Mesothelial cell of epicardium (in vitro differentiated cells): ENCODE measurements around the gene MEGF10. TPM values are rescaled to one million over a fixed set of nuclear protein-coding genes. Genes with fewer than 3 reads are reported as not detected.

Experiments used
- DNase-seq, 2 experiments: peaks; one replicate each; pipeline ENCODE4 v3.0.0; 2021; ENCODE audit warnings: low spot score in 2 of 2; ENCODE audit not compliant: unreplicated experiment in 2 of 2
- H3K27ac Mint-ChIP-seq: 2 replicates; pipeline ENCODE4 v1.8.0; 2021; ENCODE audit warnings: mixed read lengths
- H3K27me3 Mint-ChIP-seq: 2 replicates; pipeline ENCODE4 v1.8.0; 2021; ENCODE audit warnings: low read depth, mixed read lengths
- H3K36me3 Mint-ChIP-seq: 2 replicates; pipeline ENCODE4 v1.8.0; 2021; ENCODE audit warnings: mixed read lengths
- H3K4me1 Mint-ChIP-seq: 2 replicates; pipeline ENCODE4 v1.8.0; 2021; ENCODE audit warnings: mixed read lengths
- H3K4me3 Mint-ChIP-seq: 2 replicates; pipeline ENCODE4 v1.8.0; 2021; ENCODE audit warnings: mild to moderate bottlenecking, moderate library complexity, mixed read lengths
- H3K9me3 Mint-ChIP-seq: 2 replicates; pipeline ENCODE4 v1.8.0; 2021; ENCODE audit warnings: mixed read lengths
- total RNA-seq: library from RNA; stranded (reverse); gene quantifications from 3 replicates; pipeline ENCODE4 v1.2.1, GENCODE V29; 2021
- TF ChIP-seq, protein P1 (sequence below): fragments of 200-600 bp; sonication (generic); IDR thresholded peaks from one replicate; pipeline ENCODE4 v1.5.0; 2021; ENCODE audit warnings: antibody characterized with exemption; ENCODE audit not compliant: unreplicated experiment

The MEGF10 gene
- total RNA-seq, 1 donor from 2014 or later: 3.0 TPM

- Mint-ChIP-seq H3K27ac (no peak overlapping the region), H3K27me3 (peaks cover 53% of the 10 kb centered on the region), H3K9me3 (no peaks in the 10 kb centered on the region), H3K4me3 (no peak overlapping the region), H3K4me1 (no peaks in the 10 kb centered on the region), H3K36me3 (no peaks in the 10 kb centered on the region)
- TF ChIP-seq, protein P1, sequence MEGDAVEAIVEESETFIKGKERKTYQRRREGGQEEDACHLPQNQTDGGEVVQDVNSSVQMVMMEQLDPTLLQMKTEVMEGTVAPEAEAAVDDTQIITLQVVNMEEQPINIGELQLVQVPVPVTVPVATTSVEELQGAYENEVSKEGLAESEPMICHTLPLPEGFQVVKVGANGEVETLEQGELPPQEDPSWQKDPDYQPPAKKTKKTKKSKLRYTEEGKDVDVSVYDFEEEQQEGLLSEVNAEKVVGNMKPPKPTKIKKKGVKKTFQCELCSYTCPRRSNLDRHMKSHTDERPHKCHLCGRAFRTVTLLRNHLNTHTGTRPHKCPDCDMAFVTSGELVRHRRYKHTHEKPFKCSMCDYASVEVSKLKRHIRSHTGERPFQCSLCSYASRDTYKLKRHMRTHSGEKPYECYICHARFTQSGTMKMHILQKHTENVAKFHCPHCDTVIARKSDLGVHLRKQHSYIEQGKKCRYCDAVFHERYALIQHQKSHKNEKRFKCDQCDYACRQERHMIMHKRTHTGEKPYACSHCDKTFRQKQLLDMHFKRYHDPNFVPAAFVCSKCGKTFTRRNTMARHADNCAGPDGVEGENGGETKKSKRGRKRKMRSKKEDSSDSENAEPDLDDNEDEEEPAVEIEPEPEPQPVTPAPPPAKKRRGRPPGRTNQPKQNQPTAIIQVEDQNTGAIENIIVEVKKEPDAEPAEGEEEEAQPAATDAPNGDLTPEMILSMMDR: no peak
- DNase-seq: no peak
Measured at GRCh38 chr5:127297348-127298035, 6.9 kb downstream of the MEGF10 start.

DNA sequence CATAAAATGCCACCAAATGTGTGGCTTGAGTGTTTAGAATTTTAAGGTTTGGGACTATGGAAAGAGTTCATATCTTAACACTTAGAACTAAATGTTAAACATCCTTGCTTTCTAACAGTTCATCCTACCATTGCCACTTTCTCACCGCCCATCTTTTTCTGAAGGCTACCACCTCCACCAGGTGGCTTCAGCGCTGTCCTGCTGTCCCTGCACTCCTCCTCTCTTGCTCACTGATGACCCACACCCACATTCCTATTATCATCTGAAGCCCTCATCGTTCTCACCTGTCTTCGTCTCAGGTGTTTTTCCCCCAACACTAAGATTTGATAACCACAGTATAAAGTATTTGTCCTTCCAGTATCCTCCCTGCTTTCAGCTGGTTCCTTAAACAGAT lies 7.4 kb downstream of the MEGF10 start:
- H3K36me3 Mint-ChIP-seq: no peaks in the 10 kb centered on the region
- TF ChIP-seq, protein P1: no peak
- H3K4me3 Mint-ChIP-seq: no peak overlapping the region
- no peak overlapping the region for H3K27ac Mint-ChIP-seq
- DNase-seq: no peak
- H3K27me3 Mint-ChIP-seq: peaks cover 50% of the 10 kb centered on the region
- H3K9me3 Mint-ChIP-seq: no peaks in the 10 kb centered on the region
- H3K4me1 Mint-ChIP-seq: no peaks in the 10 kb centered on the region

- Mint-ChIP-seq H3K4me1 (no peaks in the 10 kb centered on the region), H3K36me3 (no peaks in the 10 kb centered on the region), H3K27me3 (peaks cover 44% of the 10 kb centered on the region), H3K9me3 (no peaks in the 10 kb centered on the region), H3K4me3 (no peak overlapping the region), H3K27ac (no peak overlapping the region)
- TF ChIP-seq, protein P1: no peak
- no peak for DNase-seq
Measured at GRCh38 chr5:127298656-127299055, 8.1 kb downstream of the MEGF10 start.

DNA sequence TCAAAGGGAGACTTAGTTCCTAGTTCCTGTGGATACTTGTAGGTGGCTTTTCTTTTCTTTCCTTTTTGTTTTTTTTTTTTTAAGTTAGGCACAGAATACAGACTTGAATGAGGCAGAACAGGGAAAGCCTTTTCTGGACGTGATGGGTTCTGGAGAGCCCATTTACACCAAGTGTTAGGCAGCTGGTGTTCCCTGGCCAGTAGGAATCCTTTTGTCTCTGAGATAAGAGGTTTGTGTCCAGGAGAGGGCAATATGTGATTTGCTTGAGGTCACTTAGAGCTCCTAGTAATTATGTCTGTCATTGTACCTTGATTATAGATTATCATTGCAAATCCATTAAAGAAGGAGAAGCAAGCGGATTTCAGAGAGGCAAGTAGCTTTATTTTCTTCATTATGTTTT lies 9.1 kb downstream of the MEGF10 start:
- no peaks in the 10 kb centered on the region for H3K9me3 Mint-ChIP-seq
- H3K4me3 Mint-ChIP-seq: no peak overlapping the region
- no peaks in the 10 kb centered on the region for H3K4me1 Mint-ChIP-seq
- no peak for DNase-seq
- no peaks in the 10 kb centered on the region for H3K36me3 Mint-ChIP-seq
- H3K27ac Mint-ChIP-seq: no peak overlapping the region
- peaks cover 36% of the 10 kb centered on the region for H3K27me3 Mint-ChIP-seq
- TF ChIP-seq, protein P1: no peak

GRCh38 chr5:127302509-127302908 lies 11.9 kb downstream of the MEGF10 start:
- no peaks in the 10 kb centered on the region for H3K4me1 Mint-ChIP-seq
- TF ChIP-seq, protein P1: no peak
- H3K9me3 Mint-ChIP-seq: no peaks in the 10 kb centered on the region
- DNase-seq: no peak
- no peak overlapping the region for H3K27ac Mint-ChIP-seq
- no peaks in the 10 kb centered on the region for H3K36me3 Mint-ChIP-seq
- peaks cover 15% of the 10 kb centered on the region for H3K27me3 Mint-ChIP-seq
- no peak overlapping the region for H3K4me3 Mint-ChIP-seq
